AG10803 (cell line): Measurements from ENCODE around the gene NOXO1.
A peak's percentile ranks its signal among the peaks of the same experiment; 100 is the strongest.

ENCODE experiments used
- DNase-seq: peaks from one replicate; pipeline ENCODE4 v3.0.0; 2010; ENCODE audit warnings: low read depth
- H3K4me3 ChIP-seq: 2 replicates; pipeline ENCODE4 v1.5.1; 2011; ENCODE audit warnings: mild to moderate bottlenecking, low read length, control low read depth
- CTCF ChIP-seq: conservative IDR thresholded peaks from 2 replicates; pipeline ENCODE4 v1.5.1; 2011; ENCODE audit warnings: mild to moderate bottlenecking, low read length, control low read depth, inconsistent platforms

NOXO1 gene

GRCh38 chr16:1981398-1981836 is at the start of gene NOXO1:
Gene NOXO1, minus strand, starts transcription at chr16:1981469. Its CDS starts 290 bp downstream, at chr16:1981179.
- no peak for DNase-seq
- H3K4me3 ChIP-seq = no peak within 1 kb of the TSS
- no peak for TF ChIP-seq CTCF

GRCh38 chr16:2030036-2030435 is 48.8 kb upstream of the NOXO1 start:
- no peak for TF ChIP-seq CTCF
- DNase-seq = no peak
- H3K4me3 ChIP-seq = no peak overlapping the region

- no peak for DNase-seq
- TF ChIP-seq CTCF = no peak
- H3K4me3 ChIP-seq = no peak overlapping the region
Observed at GRCh38 chr16:2029350-2029749, 48.1 kb upstream of the NOXO1 start.

GRCh38 chr16:2028620-2029220 is 47.5 kb upstream of the NOXO1 start:
- no peak for TF ChIP-seq CTCF
- H3K4me3 ChIP-seq = no peak overlapping the region; the same call in 1 of the 2 replicates
- no peak for DNase-seq

- H3K4me3 ChIP-seq = peak overlapping the region; percentile 73
- no peak for DNase-seq
- no peak for TF ChIP-seq CTCF
Observed at GRCh38 chr16:2028146-2028545, 46.9 kb upstream of the NOXO1 start.

GRCh38 chr16:2027024-2028010 is 46.0 kb upstream of the NOXO1 start:
- TF ChIP-seq CTCF = no peak
- peak; percentile 48 for DNase-seq
- H3K4me3 ChIP-seq = peak overlapping the region; percentile 73
